K562 (cell line): Measurements from ENCODE around the gene NDP. TPM values are rescaled to one million over a fixed set of nuclear protein-coding genes. Genes with fewer than 3 reads are reported as not detected.

Experiments used
- ATAC-seq: fragments of 200-7000 bp; cut with Tn5 transposase; 3 replicates; pipeline ENCODE4 v1.9.1; 2020; ENCODE audit warnings: moderate library complexity
- BruUV-seq: library from RNA; stranded (reverse); fragments of 400-500 nt; replicated peaks from 2 replicates; lab custom pipeline; 2021; lab: Mats Ljungman, UMichigan
- CTCF ChIA-PET: fragments of 300-600 bp; formaldehyde crosslinking; extraction: SDS; loops from one replicate; lab custom pipeline; 2021; ENCODE audit warnings: low intra/inter-chr PET ratio; lab: Yijun Ruan, JAX
- POLR2A ChIA-PET: fragments of 300-600, 350-650 bp; sonication (Branson Sonifier 250); formaldehyde crosslinking; extraction: SDS; loops from one replicate; lab custom pipeline; 2021; ENCODE audit warnings: antibody characterized with exemption, inconsistent platforms; lab: Yijun Ruan, JAX
- DNase-seq, 4 experiments: peaks; one replicate each; pipeline versions ENCODE4 v3.0.0 to v3.0.0-alpha.2; 2011 to 2018; ENCODE audit warnings: low spot score in 3 of 4, mixed read lengths in 3 of 4; ENCODE audit errors: extremely low read depth in 1 of 4
- FAIRE-seq: peaks from 2 replicates; lab custom pipeline; 2011; peaks lifted over from hg19 to GRCh38; lab: Jason Lieb, UNC
- H2AFZ ChIP-seq: 2 replicates; pipeline ENCODE4 v1.6.0; 2011; ENCODE audit warnings: low read depth, low read length, control low read depth, inconsistent platforms
- H3K27ac ChIP-seq: fragments of 200-600 bp; 3 replicates; pipeline ENCODE4 v1.8.0; 2011; ENCODE audit warnings: low read depth, mild to moderate bottlenecking, control low read depth, inconsistent platforms, low read length, moderate library complexity, mixed read lengths; ENCODE audit errors: extremely low read depth
- H3K27me3 ChIP-seq, 2 experiments: fragments of 300-600 bp in 1 of 2; 2 replicates in 1 of 2; 3 replicates in 1 of 2; pipeline versions ENCODE4 v1.6.0 to v1.8.0; 2011; ENCODE audit warnings: inconsistent platforms in 2 of 2, low read length in 2 of 2, mild to moderate bottlenecking in 1 of 2, mixed read lengths in 1 of 2, moderate library complexity in 1 of 2; ENCODE audit not compliant: control insufficient read depth in 2 of 2, insufficient read depth in 2 of 2
- H3K36me3 ChIP-seq: fragments of 300-600 bp; 3 replicates; pipeline ENCODE4 v1.8.0; 2011; ENCODE audit warnings: mild to moderate bottlenecking, low read length, inconsistent platforms; ENCODE audit not compliant: control insufficient read depth, insufficient read depth
- H3K4me1 ChIP-seq, 2 experiments: fragments of 200-600 bp in 1 of 2; replicated peaks in 1 of 2; 2 replicates in 1 of 2; 3 replicates in 1 of 2; pipeline versions ENCODE4 v1.5.1 to v1.8.0; 2011; ENCODE audit warnings: inconsistent platforms in 2 of 2, low read length in 2 of 2, mild to moderate bottlenecking in 1 of 2, mixed read lengths in 1 of 2, moderate library complexity in 1 of 2; ENCODE audit not compliant: control insufficient read depth in 2 of 2, insufficient read depth in 2 of 2
- H3K4me2 ChIP-seq: 2 replicates; pipeline ENCODE4 v1.6.1; 2011; ENCODE audit warnings: low read length, control low read depth, inconsistent platforms, mixed read lengths; ENCODE audit not compliant: insufficient read depth
- H3K4me3 ChIP-seq: fragments of 200-600 bp; sonication (generic), shearing (Covaris generic); 2 replicates; pipeline ENCODE4 v1.5.1; 2016; ENCODE audit warnings: control low read depth, inconsistent platforms
- H3K79me2 ChIP-seq: fragments of 200-600 bp; 3 replicates; pipeline ENCODE4 v1.8.0; 2011; ENCODE audit warnings: low read length, inconsistent platforms; ENCODE audit not compliant: control insufficient read depth, insufficient read depth
- H3K9ac ChIP-seq, 2 experiments: 2 replicates each; pipeline versions ENCODE4 v1.6.0 to v1.6.1; 2011; ENCODE audit warnings: low read depth in 2 of 2, low read length in 2 of 2, control low read depth in 1 of 2, inconsistent platforms in 1 of 2, mild to moderate bottlenecking in 1 of 2, mixed read lengths in 1 of 2; ENCODE audit not compliant: insufficient read depth in 1 of 2
- H3K9me1 ChIP-seq: one replicate; pipeline ENCODE4 v1.6.0; 2011; ENCODE audit warnings: inconsistent platforms, mild to moderate bottlenecking, low read length, moderate library complexity; ENCODE audit not compliant: control insufficient read depth, insufficient read depth
- H3K9me3 ChIP-seq: replicated peaks from 2 replicates; pipeline ENCODE4 v1.5.1; 2011; ENCODE audit warnings: low read depth, low read length, inconsistent platforms; ENCODE audit not compliant: control insufficient read depth, insufficient read depth
- H4K20me1 ChIP-seq: replicated peaks from 2 replicates; pipeline ENCODE4 v1.6.1; 2011; ENCODE audit warnings: low read length, inconsistent platforms, mixed read lengths; ENCODE audit not compliant: control insufficient read depth, insufficient read depth
- CBX3 ChIP-seq, 2 experiments: IDR thresholded peaks; 1 replicate in 1 of 2; 2 replicates in 1 of 2; pipeline ENCODE4 v1.6.1; 2012; ENCODE audit warnings: inconsistent platforms in 2 of 2, low read length in 2 of 2, borderline replicate concordance in 1 of 2, control low read depth in 1 of 2
- ESRRA ChIP-seq: fragments of 450-650 bp; IDR thresholded peaks from 2 replicates; pipeline ENCODE4 v1.6.1; 2014; ENCODE audit warnings: low read depth, mild to moderate bottlenecking, moderate library complexity, borderline replicate concordance
- KLF6 ChIP-seq: fragments of 250-450 bp; sonication (Bioruptor Pico); IDR thresholded peaks from 2 replicates; pipeline ENCODE4 v1.4.0; 2020; ENCODE audit warnings: mild to moderate bottlenecking, moderate library complexity, borderline replicate concordance
- MED1 ChIP-seq: sonication (generic); formaldehyde crosslinking; IDR thresholded peaks from 2 replicates; pipeline ENCODE4 v1.8.1; 2023; ENCODE audit warnings: missing genetic modification reagents, borderline replicate concordance
- NCOA2 ChIP-seq, 2 experiments: fragments of 450-650 bp; IDR thresholded peaks; 2 replicates each; pipeline ENCODE4 v1.6.1; 2018; ENCODE audit warnings: mild to moderate bottlenecking in 2 of 2, moderate library complexity in 1 of 2; ENCODE audit not compliant: partially characterized antibody in 2 of 2
- POLR2B ChIP-seq: fragments of 450-650 bp; IDR thresholded peaks from 2 replicates; pipeline ENCODE4 v1.6.1; 2018; ENCODE audit warnings: low read depth; ENCODE audit not compliant: partially characterized antibody
- ZNF407 ChIP-seq: fragments of 450-650 bp; IDR thresholded peaks from 2 replicates; pipeline ENCODE4 v1.6.1; 2016; ENCODE audit warnings: low read depth
- ZNF512 ChIP-seq: IDR thresholded peaks from 2 replicates; pipeline ENCODE4 v1.6.1; 2016; ENCODE audit warnings: missing genetic modification characterization, missing compliant biosample characterization
- ZNF551 ChIP-seq: fragments of 250-450 bp; sonication (Bioruptor Pico); IDR thresholded peaks from 2 replicates; pipeline ENCODE4 v1.5.0; 2021; ENCODE audit warnings: mild to moderate bottlenecking, moderate library complexity
- WGBS: fragments of 100-300 bp; shearing (Covaris generic); methylation state at CpG from one replicate; pipeline ENCODE4 v1.1.6; 2016; ENCODE audit warnings: low coverage, mixed read lengths; ENCODE audit not compliant: insufficient coverage; ENCODE audit errors: missing lambda C conversion rate; 5-methylcytosine and 5-hydroxymethylcytosine counted together
- in situ Hi-C: fragments of 300-500 bp; cut with MboI; formaldehyde crosslinking; loops from 4 replicates; pipeline ENCODE4 v1.15.0; 2018; ENCODE audit warnings: inconsistent platforms, mixed read lengths
- intact Hi-C: fragments of 100-400 bp; cut with micrococcal nuclease; formaldehyde crosslinking; loops from 2 replicates; pipeline ENCODE4 v1.14.2; 2022
- polyA plus RNA-seq, 8 experiments: library from polyadenylated mRNA; depleted of rRNA in 4 of 8; stranded (reverse) in 5 of 8; unstranded in 3 of 8; fragments of >200 nt; fragmentation: Nextera tagmentation in 2 of 8; fragmentation: Illumina TruSeq in 1 of 8; extraction: Ambion mirVana in 2 of 8; extraction: Trizol in 1 of 8; gene quantifications; 2 replicates each; pipeline versions ENCODE4 v1.2.1 to v1.2.3, GENCODE V29; 2011 to 2014; ENCODE audit warnings: inconsistent platforms in 1 of 8, missing spikeins in 1 of 8
- total RNA-seq, 7 experiments: library from RNA; depleted of rRNA in 6 of 7; stranded (reverse); fragments of >200 nt in 6 of 7; fragmentation: Illumina TruSeq in 2 of 7; extraction: Trizol in 2 of 7; gene quantifications; 2 replicates each; pipeline versions ENCODE4 v1.2.1 to v1.2.3, GENCODE V29; 2011 to 2021; ENCODE audit warnings: low replicate concordance in 1 of 7

The NDP gene
- total and polyA plus RNA-seq, 9 of the 15 experiments (the other 6 are each of a cell fraction or from before 2014, with no cell fraction given): not detected

- TF ChIP-seq ZNF551 (CRISPR knock-in tag): no peak
- TF ChIP-seq ZNF512 (tag): no peak
- no peak for TF ChIP-seq KLF6
Measured at GRCh38 chrX:44016906-44017305, 43.7 kb upstream of the NDP start (continued).

GRCh38 chrX:44012484-44013096, 39.4 kb upstream of the NDP start:
- WGBS: 0% methylated on average over 3 of the region's 4 CpGs
- no peaks in the 10 kb centered on the region for H3K9me3 ChIP-seq
- TF ChIP-seq CBX3 (IDR thresholded peaks at IDR 0.05; ENCODE audit: borderline replicate concordance in 1 of 2, low read length in 2 of 2) (no peak), MED1 (CRISPR knock-in tag) (no peak), NCOA2 (IDR thresholded peaks at IDR 0.05; ENCODE audit: partially characterized antibody in 2 of 2) (no peak), ESRRA (no peak), ZNF407 (no peak), POLR2B (no peak)

More at GRCh38 chrX:44012484-44013096, 39.4 kb upstream of the NDP start:
- H4K20me1 ChIP-seq: no peaks in the 10 kb centered on the region
- ChIA-PET POLR2A (no interaction called here), CTCF (no interaction called here)
- no peaks in the 10 kb centered on the region for H3K27me3 ChIP-seq
- intact Hi-C loops: no loop called here
- H3K27ac ChIP-seq: no peak overlapping the region
- H3K4me1 ChIP-seq: no peaks in the 10 kb centered on the region; a peak in 1 of 5 replicates
- H3K9me1 ChIP-seq: no peaks in the 10 kb centered on the region
- no TSS peak for BruUV-seq
- FAIRE-seq (no peak), ATAC-seq (no peak), DNase-seq (no peak)
- in situ Hi-C loops: no loop called here
- H3K9ac ChIP-seq: no peak overlapping the region
- H3K4me3 ChIP-seq: no peak overlapping the region
- H3K79me2 ChIP-seq: no peaks in the 10 kb centered on the region
- no peak overlapping the region for H2AFZ ChIP-seq
- H3K4me2 ChIP-seq: no peak overlapping the region
- no peaks in the 10 kb centered on the region for H3K36me3 ChIP-seq
